MG63 (cell line): ENCODE measurements around the gene HABP4. TPM values are rescaled to one million over a fixed set of nuclear protein-coding genes. Genes with fewer than 3 reads are reported as not detected.

Experiments
- DNase-seq: peaks from one replicate; pipeline ENCODE4 v3.0.0-alpha.2; 2020
- H3K27me3 ChIP-seq: fragments of 250-450 bp; sonication (Bioruptor Pico); 2 replicates; pipeline ENCODE4 v1.5.1; 2020; ENCODE audit warnings: mild to moderate bottlenecking, moderate library complexity
- H3K36me3 ChIP-seq: fragments of 250-450 bp; sonication (Bioruptor Pico); 2 replicates; pipeline ENCODE4 v1.5.1; 2020; ENCODE audit warnings: mild to moderate bottlenecking, moderate library complexity
- H3K4me3 ChIP-seq: fragments of 250-450 bp; sonication (Bioruptor Pico); 2 replicates; pipeline ENCODE4 v1.5.1; 2020; ENCODE audit warnings: mild to moderate bottlenecking, moderate library complexity
- H3K9me3 ChIP-seq: fragments of 250-450 bp; sonication (Bioruptor Pico); 2 replicates; pipeline ENCODE4 v1.5.1; 2020; ENCODE audit warnings: mild to moderate bottlenecking, moderate library complexity
- total RNA-seq: library from RNA; depleted of rRNA; stranded (reverse); fragments of >200 nt; shearing (Covaris generic); gene quantifications from 2 replicates; pipeline ENCODE4 v1.2.3, GENCODE V29; 2014; ENCODE audit warnings: low replicate concordance

Gene HABP4
- total RNA-seq, 1 experiment from 2014 or later: 15.9 TPM

- Histone ChIP-seq H3K4me3 (no peak overlapping the region), H3K36me3 (peaks cover 37% of the 10 kb centered on the region), H3K27me3 (no peaks in the 10 kb centered on the region), H3K9me3 (no peaks in the 10 kb centered on the region)
- peak; percentile 34 for DNase-seq
Measured at GRCh38 chr9:96486386-96487028, 36.5 kb downstream of the HABP4 start.

DNA sequence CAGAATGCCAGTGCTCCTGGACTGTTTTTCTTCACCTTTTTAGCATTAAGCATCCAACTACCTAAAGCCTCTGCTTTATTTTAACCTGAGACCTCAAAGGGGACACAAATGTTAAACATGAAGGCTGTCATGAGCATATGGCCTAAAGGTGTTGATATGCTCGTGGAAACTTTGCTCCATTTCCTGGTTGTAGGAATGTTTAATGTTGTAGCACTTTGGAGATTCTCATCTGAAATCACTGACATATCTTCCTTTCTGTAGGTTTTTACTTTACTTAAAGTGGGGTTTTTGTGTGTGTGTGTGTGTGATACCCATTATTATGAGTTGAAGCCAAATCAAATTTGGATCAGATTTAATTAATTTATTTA lies 37.0 kb downstream of the HABP4 start:
- Histone ChIP-seq H3K36me3 (peaks cover 37% of the 10 kb centered on the region), H3K9me3 (no peaks in the 10 kb centered on the region), H3K27me3 (no peaks in the 10 kb centered on the region), H3K4me3 (no peak overlapping the region)
- no peak for DNase-seq

DNA sequence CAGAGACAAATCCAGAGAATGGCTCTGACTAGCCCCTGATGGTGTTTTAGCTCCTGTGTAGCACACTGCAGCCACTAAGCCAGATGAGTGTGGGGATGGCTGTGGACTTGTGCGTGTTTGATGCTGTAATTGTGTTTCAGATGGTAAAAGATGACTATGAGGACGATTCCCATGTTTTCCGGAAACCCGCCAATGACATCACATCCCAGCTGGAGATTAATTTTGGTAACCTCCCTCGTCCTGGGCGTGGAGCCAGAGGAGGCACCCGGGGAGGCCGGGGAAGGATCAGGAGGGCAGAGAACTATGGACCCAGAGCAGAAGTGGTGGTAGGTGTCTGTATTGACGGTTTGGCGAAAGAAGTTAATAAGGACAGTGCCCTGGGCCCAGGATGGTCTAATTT lies 38.0 kb downstream of the HABP4 start:
- Histone ChIP-seq H3K4me3 (no peak overlapping the region), H3K36me3 (peaks cover 35% of the 10 kb centered on the region), H3K9me3 (no peaks in the 10 kb centered on the region), H3K27me3 (no peaks in the 10 kb centered on the region)
- DNase-seq: no peak

- DNase-seq: no peak
- Histone ChIP-seq H3K36me3 (peaks cover 32% of the 10 kb centered on the region), H3K27me3 (no peaks in the 10 kb centered on the region), H3K9me3 (no peaks in the 10 kb centered on the region), H3K4me3 (no peak overlapping the region)
Measured at GRCh38 chr9:96489482-96489979, 39.6 kb downstream of the HABP4 start.

DNA sequence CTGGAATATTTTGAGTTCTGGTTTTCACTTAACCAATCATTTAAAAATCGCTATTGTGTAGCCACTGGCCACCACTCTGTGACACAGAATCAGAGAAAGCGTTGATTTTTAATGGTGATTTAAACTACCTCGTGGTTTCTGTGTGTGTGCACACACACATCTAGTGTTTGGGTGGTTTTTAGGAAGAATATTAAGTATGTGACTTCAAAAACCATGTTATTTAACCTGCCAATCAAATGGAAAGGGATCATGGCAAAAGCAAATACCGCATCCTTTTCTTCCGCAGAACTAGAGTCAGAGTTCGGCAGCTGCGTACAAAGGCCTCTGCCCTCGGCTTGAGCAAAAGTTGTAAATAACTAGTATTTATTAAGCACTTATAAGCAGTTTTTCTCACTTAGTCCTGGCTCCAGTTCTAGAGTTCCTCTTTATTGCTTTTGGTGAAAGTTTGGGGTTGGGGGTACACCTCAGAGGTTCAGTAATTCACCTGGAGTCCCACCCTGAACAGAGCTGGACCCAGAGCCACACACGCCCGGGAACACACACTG lies 40.6 kb downstream of the HABP4 start:
- Histone ChIP-seq H3K9me3 (no peaks in the 10 kb centered on the region), H3K4me3 (no peak overlapping the region), H3K27me3 (no peaks in the 10 kb centered on the region), H3K36me3 (peaks cover 22% of the 10 kb centered on the region)
- DNase-seq: no peak

DNA sequence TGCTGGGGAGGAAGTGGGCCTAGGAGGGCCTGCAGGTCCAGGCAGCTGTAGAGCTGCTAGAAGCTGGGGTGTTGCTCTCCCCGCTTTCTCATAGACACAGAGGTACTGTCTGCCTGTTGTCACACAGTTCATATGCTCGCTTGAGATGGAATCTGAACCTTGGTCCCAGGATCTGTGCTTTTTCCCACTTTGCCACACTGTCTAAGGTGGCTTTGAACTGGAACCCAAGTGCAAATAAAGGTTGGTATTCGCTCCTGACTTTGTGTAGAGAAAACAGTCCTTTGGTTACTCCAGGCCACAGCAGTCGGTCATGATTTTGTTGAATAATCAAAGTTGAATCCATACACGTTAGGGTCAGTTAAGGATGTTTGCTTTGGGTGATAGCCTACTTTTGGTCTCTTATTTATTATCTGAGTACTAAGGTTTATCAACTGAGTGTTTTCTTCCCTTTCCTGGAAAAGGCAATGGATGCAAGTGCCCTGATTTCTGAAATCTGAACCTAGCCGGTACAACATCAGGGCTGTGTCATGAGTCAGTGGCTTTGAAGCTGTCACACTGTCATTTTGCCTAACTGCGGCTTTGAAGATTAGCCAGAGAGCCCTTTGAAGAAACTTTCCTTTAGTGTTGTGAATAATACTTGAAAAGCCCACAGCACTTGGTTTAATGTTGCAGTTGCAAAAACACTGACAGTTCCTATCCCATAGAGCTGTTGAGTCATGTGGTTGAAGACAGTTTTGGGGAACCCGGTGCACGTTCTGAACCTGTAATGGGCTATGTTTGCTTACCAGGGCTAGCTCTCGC lies 41.3 kb downstream of the HABP4 start:
- H3K4me3 ChIP-seq: no peak overlapping the region
- no peaks in the 10 kb centered on the region for H3K9me3 ChIP-seq
- H3K36me3 ChIP-seq: peaks cover 19% of the 10 kb centered on the region
- DNase-seq: no peak
- H3K27me3 ChIP-seq: no peaks in the 10 kb centered on the region

DNA sequence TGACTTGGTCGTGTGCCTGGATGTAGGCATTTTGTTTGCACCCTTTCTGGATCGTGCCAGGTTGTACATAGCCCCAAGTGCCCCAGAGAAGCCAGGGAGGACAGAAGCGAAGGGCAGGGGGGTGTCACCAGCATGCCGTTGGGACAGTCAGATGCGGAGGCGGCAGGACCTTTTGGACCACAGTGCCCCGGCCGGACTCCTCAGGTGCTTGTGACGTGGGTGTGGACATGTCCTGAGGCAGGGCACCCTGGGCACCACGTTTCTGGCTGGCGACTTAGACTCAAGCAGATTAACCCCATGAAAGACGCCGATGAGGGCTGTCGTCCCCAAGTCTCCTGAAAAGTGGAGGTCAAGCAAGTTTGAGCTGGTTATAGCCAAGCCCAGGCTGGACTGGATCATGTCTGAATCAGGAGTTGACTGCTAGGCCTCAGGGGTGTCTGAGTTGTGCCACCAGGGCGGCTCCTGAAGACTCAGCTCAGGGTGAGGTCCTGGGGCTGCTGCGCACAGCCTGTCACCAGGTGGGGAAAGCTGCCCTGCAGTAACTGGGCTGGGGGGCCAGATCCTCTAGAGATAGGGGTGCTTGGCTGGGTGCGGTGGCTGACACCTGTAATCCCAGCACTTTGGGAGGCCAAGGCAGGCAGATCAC lies 42.0 kb downstream of the HABP4 start:
- Histone ChIP-seq H3K9me3 (no peaks in the 10 kb centered on the region), H3K4me3 (no peak overlapping the region), H3K27me3 (no peaks in the 10 kb centered on the region), H3K36me3 (peaks cover 13% of the 10 kb centered on the region)
- no peak for DNase-seq

DNA sequence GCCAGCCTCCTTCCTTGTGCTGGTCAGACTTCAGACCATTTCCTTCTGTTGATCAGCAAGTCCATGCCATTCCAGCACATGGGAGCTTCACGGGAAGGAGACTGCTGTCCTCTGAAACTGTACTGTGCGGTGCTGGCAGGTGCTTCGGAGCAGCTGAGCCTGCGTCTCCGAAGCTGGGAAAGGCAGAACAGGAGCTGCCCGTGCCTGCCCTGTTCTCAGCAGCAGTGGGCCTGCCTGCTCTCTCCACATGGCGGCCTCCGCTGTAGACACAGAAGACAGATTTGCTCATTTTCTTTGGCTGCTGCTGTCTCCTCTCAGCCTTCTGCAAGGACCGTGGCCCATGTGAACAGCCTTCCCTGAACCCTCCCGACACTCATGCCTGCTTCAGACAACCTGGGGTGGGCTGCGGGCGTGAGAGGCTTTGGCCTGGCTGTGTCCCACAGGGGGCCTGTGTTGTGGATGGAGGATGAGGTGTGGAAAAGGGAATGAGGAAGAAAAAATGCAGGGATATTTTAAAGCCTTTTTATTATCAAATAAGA lies 43.1 kb downstream of the HABP4 start:
- Histone ChIP-seq H3K36me3 (peaks cover 5% of the 10 kb centered on the region), H3K9me3 (no peaks in the 10 kb centered on the region), H3K4me3 (no peak overlapping the region), H3K27me3 (no peaks in the 10 kb centered on the region)
- DNase-seq: no peak

GRCh38 chr9:96493757-96494156 lies 43.8 kb downstream of the HABP4 start:
- DNase-seq: no peak
- Histone ChIP-seq H3K9me3 (no peaks in the 10 kb centered on the region), H3K36me3 (no peaks in the 10 kb centered on the region; the same call in none of the 2 replicates)

DNA sequence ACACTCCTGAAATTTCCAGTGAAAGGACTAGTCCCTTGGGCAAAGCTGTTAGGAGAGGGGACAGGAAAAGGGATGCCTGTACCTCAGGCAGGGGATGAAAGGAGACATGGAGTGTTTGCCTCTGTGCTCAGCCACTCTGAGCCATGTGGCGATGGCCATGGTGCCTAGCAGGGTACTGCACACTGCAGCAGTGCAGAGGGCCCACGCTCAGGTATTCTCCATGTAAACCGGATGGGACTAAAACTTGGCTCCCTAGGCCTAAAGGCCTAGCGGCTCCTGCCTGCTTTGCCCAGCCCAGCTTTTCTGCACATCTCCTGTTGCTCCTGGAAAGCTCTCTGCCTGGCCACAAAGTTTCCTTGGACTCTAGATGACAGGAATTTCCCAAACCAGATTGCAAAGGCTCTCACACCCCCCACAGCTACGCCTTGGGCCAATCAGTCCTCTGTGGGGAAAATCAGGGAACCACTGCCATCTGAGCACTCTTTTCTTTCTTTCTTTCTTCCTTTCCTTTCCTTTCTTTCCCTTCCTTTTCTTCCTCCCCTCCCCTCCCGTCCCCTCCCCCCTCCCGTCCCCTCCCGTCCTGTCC lies 44.3 kb downstream of the HABP4 start:
- Histone ChIP-seq H3K36me3 (no peaks in the 10 kb centered on the region; the same call in 1 of the 2 replicates), H3K4me3 (no peak overlapping the region), H3K9me3 (no peaks in the 10 kb centered on the region), H3K27me3 (no peaks in the 10 kb centered on the region)
- no peak for DNase-seq

More at GRCh38 chr9:96493757-96494156, 43.8 kb downstream of the HABP4 start:
- H3K27me3 ChIP-seq: no peaks in the 10 kb centered on the region
- H3K4me3 ChIP-seq: no peak overlapping the region

- Histone ChIP-seq H3K4me3 (no peak overlapping the region), H3K36me3 (no peaks in the 10 kb centered on the region), H3K27me3 (no peaks in the 10 kb centered on the region), H3K9me3 (no peaks in the 10 kb centered on the region)
- peak; percentile 65 for DNase-seq
Measured at GRCh38 chr9:96495341-96495740, 45.4 kb downstream of the HABP4 start.

- H3K27me3 ChIP-seq: no peaks in the 10 kb centered on the region
- DNase-seq: no peak
- H3K9me3 ChIP-seq: no peaks in the 10 kb centered on the region
- no peaks in the 10 kb centered on the region for H3K36me3 ChIP-seq
- H3K4me3 ChIP-seq: no peak overlapping the region
Measured at GRCh38 chr9:96496368-96497116, 46.6 kb downstream of the HABP4 start.

DNA sequence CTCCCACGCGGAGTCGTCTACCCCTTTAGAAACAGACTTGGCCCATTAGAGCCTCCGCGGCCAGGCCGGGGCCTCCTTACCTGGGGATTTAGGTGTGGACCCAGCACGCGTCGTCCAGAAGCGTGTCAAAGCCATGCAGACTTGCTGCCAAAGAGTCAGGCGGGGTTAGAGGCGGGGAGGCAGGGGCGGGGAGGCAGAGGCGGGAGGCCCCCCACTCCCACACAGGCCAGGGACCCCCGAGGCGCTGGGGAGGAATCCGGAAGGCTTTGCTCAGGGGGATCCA lies 47.1 kb downstream of the HABP4 start:
- Histone ChIP-seq H3K27me3 (no peaks in the 10 kb centered on the region), H3K4me3 (no peak overlapping the region), H3K36me3 (no peaks in the 10 kb centered on the region), H3K9me3 (no peaks in the 10 kb centered on the region)
- no peak for DNase-seq

GRCh38 chr9:96498796-96499195 lies 48.8 kb downstream of the HABP4 start:
- H3K9me3 ChIP-seq: no peaks in the 10 kb centered on the region

GRCh38 chr9:96499257-96499656 lies 49.3 kb downstream of the HABP4 start:
- no peaks in the 10 kb centered on the region for H3K36me3 ChIP-seq

More at GRCh38 chr9:96498796-96499195, 48.8 kb downstream of the HABP4 start:
- Histone ChIP-seq H3K27me3 (no peaks in the 10 kb centered on the region), H3K36me3 (no peaks in the 10 kb centered on the region), H3K4me3 (no peak overlapping the region)
- no peak for DNase-seq

More at GRCh38 chr9:96499257-96499656, 49.3 kb downstream of the HABP4 start:
- no peaks in the 10 kb centered on the region for H3K27me3 ChIP-seq
- H3K9me3 ChIP-seq: no peaks in the 10 kb centered on the region
- H3K4me3 ChIP-seq: no peak overlapping the region
- DNase-seq: no peak
